Suppressor macrophage treated with lipopolysaccharide for 1 hour (primary cell): ENCODE measurements around the gene UMODL1.
"Not testable (repeated sequence)": the region's sequence is repeated elsewhere in the genome, so short reads cannot be mapped to it uniquely, and the experiment has no call there.

Experiments used
- DNase-seq, 3 donors: peaks; one replicate each; pipeline ENCODE4 v3.0.0-alpha.2; 2020 to 2022

Gene UMODL1

DNA sequence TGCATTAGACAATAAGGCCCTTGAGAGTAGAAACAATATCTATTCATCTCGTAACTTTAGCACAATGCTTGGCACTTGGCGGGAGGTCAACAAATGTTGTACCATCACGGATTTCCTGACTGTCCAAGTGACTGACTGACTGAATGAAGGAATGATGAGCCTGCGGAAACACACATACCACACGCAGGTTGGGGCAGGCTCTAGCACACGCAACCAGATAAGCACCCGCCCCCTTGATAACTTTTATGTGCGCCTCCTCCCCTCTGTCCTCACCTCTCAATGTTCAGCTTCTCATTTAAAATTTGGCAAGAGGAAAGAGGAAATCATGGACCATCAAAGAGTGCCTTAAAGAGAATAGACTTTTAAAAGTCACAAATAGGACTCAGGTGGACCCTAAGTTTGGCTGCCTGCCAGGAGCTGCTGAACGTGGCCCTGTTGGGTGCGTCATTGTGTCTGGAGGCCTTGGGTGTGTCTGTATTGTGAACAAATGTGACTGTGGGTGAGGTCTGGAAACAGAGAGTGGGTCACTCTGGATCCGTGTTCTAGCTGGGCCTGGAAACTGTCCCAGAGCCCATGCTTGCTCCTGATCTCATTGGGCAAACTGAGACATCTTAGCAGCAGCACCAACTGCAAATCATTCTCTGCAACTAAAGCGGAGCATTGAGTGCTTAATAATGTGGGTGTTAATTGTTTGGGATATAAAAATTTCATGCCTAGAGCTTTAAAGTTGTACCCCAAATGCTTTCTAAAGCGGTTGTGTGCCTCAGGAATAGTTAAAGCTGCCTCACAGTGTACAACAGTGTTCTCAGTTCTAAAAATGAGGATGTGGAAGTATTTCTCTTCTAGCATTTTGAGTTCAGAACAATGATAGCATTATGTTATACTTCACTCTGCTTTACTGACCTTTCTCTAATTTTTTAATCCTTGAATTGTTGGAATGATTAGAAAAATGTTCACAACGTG is 100.3 kb downstream of the UMODL1 start:
- no peak for DNase-seq

- no peak for DNase-seq
Observed at GRCh38 chr21:42172596-42173483, 101.7 kb downstream of the UMODL1 start.

DNA sequence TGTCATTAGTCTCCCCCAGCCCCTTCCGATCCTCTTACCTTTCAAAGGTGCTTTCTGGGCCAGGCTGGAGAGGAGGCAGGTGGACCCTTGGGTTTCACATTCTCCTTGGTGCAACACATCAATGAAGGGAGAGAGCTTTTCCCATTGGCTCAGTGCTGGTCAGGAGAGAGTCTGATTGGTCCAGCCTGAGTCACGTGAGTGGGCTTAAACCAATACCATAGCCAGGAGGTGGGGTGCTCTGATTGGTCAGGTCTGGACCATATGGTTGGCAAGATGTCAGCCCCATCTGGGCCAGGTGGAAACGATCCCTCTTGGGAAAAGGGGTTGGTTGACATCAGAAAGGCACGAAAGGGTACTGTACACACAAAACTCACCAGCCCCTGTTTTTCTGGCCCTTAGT is 103.1 kb downstream of the UMODL1 start:
- no peak for DNase-seq

- no peak for DNase-seq
Observed at GRCh38 chr21:42175110-42175710, 104.1 kb downstream of the UMODL1 start.

GRCh38 chr21:42176859-42177258 is 105.7 kb downstream of the UMODL1 start:
- DNase-seq: no peak

- no peak for DNase-seq
Observed at GRCh38 chr21:42179316-42179715, 108.2 kb downstream of the UMODL1 start.

- DNase-seq: not testable (repeated sequence)
Observed at GRCh38 chr21:42180001-42180400, 108.9 kb downstream of the UMODL1 start.

DNA sequence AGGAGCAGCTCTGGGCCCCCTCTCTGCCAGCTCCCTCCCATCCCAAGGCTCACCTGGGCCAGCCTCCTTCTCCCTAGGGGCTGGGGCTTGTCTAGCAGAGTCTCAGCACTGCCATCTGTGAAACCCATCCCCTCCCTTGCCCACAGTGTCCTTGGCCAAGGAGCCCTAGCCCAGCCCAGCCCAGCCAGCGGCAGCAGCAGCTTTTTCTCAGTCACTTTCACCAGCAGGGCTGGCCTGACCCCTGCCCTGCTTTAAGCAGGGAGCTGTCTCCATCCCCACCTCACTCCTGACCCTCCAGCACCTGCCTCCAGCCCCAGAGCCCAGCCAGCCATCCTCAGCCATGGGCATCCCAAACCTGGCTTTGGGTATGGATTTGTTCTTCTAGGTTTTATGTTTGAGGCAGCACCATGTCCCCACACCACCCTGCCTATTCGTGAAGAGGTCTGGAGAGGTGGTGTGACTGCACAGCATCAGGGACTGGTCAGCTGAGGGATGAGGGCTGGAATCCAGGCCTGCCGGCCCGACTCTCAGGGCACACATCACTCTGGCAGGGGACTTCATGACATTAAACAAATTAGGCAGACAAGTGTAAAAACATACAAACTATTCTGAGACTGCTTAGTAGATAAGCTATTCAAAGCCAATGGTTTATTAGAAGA is 111.7 kb downstream of the UMODL1 start:
- no peak for DNase-seq

DNA sequence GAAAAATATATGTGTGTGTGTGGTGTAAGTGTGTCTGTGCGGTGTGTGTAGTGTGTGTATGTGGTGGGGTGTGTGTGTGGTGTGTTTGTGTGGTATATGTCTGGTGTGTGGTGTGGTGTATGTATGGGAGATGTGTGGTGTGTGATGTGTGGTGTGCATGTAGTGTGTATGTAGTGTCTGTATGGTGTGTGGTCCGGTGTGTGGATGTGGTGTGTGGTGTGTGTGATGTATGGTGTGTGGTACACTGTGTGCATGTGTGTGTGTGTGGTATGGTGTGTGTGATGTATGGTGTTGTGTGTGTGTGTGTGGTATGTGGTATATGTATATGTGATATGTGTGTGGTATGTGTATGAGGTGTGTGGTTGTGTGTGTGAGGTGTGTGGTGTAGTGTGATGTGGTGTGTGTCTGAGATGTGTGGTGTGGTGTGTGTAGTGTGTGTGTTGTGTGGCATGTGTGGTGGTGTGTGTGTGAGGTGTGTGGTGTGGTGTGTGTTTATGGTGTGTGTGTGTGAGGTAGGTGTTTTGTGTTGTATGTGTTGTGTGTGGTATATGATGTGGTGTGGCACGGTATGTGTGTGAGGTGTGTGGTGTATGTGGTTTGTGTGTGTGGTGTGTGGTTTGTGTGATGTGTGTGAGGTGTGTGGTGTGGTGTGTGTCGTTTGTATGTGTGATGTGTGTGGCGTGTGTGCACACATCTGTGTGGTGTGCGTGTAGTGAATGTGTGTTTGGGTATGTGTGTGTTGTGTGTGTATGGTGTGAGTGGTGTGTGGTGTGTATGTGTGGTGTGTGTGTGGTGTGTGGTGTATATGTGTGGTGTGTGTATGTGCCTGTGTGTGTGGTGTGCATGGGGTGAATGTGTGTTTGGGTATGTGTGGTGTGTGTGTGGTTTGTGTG is 112.5 kb downstream of the UMODL1 start:
- DNase-seq: no peak

DNA sequence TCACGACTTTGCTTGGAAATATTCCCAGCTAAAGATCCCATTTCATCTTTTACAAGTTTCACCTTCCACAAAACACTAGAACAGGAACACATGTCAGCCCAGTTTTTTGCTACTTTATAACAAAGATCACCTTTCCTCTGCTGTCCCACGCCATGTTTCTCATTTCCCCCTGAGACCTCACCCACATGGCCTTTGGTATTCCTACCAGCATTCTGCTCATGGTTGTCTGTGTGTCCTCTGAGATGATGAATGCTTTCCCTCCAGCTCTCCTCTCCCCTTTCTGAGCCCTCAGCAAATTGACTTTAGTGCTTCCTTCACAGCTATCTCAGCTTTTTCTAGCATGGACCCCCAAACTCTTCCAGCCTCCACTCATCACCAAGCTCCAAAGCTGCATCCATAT is 115.5 kb downstream of the UMODL1 start:
- no peak for DNase-seq

- DNase-seq: peak; percentile 79 to 89 (median 84)
Observed at GRCh38 chr21:42187976-42188653, 117.0 kb downstream of the UMODL1 start.

DNA sequence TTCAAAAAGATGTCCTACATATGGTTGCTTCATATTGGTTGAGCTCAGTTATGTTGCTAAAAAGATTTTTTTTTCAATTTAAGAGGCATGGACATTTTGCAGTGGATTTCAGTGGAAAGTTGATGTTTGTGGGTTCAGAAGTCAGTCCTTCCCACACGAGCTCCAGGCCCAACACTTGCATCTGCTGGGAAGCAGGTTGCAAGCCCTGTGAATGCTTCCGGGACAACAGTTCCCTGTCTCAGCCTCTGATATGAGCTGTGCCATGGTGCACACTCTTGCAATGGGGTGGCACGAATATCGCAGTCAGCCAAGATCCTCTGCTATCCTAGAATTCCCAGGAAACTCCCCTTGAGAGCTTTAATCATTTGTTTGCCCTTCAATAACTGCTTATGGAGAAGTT is 117.5 kb downstream of the UMODL1 start:
- no peak for DNase-seq

DNA sequence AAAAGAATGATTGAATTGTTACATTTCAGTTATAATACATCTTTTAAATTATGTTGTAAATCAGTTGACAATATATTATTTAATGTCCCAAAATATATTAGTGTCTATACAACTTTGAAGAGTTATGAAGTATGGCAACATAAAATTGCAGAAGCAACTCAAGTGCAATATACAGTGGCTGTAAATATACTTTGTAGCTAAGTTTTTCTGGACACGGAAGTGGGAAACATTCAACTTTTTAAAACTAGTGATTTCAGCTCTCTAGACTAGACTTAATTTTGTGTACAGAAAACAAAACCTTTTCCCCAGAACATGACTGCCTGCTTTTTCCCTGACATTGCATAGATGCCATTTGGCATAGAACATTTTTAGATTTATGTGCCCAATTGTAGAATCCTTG is 118.3 kb downstream of the UMODL1 start:
- DNase-seq: peak in 1 of 3 donors; percentile 37

DNA sequence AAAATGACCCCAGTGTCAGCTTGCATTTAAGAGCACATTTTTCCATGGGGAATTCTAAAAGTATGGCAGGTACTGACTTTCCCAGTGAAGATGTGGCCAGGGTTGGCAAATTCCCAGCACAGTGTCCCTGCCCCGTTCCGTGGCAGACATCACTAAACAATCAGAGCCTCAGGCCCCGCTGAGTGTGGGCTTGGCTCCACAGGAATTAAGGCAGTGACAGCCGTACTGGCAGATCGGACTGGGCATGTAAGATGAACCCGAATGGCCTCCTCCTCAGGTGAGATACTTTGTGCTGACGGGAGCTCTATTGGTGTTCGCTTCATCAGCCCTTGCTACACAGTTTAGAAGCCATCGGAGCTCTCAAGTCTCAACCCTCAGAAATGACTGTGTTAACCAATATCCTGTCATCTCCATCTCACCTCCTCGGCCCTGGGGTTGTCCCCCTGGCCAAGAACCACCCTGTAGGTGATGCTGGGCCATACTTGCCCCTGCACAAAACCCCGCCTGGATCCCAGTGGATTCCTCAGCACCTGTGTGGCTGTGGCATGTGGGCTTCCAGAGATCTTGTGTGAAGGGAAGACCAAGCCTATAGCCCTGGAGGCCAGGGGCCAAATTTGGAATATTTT is 118.9 kb downstream of the UMODL1 start:
- no peak for DNase-seq

DNA sequence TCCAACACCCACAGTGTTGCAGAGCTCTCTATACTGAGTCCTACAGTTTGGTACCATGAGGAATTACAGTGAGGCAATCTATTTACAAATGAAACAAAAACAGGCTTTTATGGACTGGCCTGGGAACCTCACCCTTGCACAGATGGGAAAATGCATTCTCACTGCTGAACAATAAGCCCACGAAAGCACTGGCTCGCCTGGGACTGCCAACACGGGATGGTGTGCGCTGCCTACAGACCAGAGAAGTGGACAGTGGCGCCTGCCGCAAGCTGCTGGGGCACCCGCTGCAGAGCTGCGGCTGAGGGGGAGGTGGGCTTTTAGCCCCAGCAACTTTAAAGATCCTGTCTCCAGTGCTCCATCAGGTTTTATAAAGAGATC is 119.4 kb downstream of the UMODL1 start:
- no peak for DNase-seq

DNA sequence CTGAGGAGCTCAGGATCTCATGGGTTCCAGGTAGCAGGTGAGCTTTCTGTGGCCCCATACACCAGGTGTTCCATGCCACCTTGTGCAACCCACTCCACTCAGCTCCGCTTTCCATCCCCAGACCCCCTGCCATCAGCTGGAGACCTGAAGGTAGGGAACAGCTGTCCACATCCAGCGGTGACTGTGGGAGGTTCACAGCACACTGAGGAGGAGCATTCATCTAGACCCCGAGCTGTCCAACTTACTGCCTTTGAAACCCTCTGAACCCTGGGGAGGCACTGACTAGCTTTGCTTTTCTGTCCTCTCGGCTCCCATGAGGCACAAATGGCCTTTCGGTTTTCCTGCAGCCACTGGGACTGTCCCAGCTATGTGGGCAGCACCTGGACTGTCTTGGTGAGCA is 119.9 kb downstream of the UMODL1 start:
- DNase-seq: no peak

GRCh38 chr21:42191696-42192595 is 120.8 kb downstream of the UMODL1 start:
- no peak for DNase-seq
